HepG2 (cell line): Measurements from ENCODE around the gene JAGN1. TPM values are rescaled to one million over a fixed set of nuclear protein-coding genes. Genes with fewer than 3 reads are reported as not detected.

Source experiments
- AHDC1 ChIP-seq: sonication (generic); formaldehyde crosslinking; IDR thresholded peaks from 2 replicates; pipeline ENCODE4 v1.5.1; 2020; ENCODE audit warnings: mild to moderate bottlenecking, missing genetic modification reagents, borderline replicate concordance
- GMEB2 ChIP-seq: IDR thresholded peaks from 2 replicates; pipeline ENCODE4 v1.6.1; 2016; ENCODE audit warnings: missing biosample characterization, missing genetic modification reagents, low read depth
- MLX ChIP-seq: IDR thresholded peaks from 2 replicates; pipeline ENCODE4 v1.6.1; 2016
- RFX1 ChIP-seq: fragments of 450-650 bp; IDR thresholded peaks from 2 replicates; pipeline ENCODE4 v1.6.1; 2017
- ZBTB4 ChIP-seq: sonication (generic); formaldehyde crosslinking; IDR thresholded peaks from 2 replicates; pipeline ENCODE4 v1.4.0; 2020; ENCODE audit warnings: missing genetic modification reagents, mild to moderate bottlenecking, borderline replicate concordance
- ZNF407 ChIP-seq: sonication (generic); formaldehyde crosslinking; IDR thresholded peaks from one replicate; pipeline ENCODE4 v1.5.1; 2020; ENCODE audit warnings: mild to moderate bottlenecking, missing genetic modification reagents; ENCODE audit errors: not compliant biosample characterization
- ZNF446 ChIP-seq: sonication (generic); formaldehyde crosslinking; IDR thresholded peaks from 2 replicates; pipeline ENCODE4 v1.5.0; 2020; ENCODE audit warnings: mild to moderate bottlenecking, missing genetic modification reagents
- polyA plus RNA-seq, 8 experiments: library from polyadenylated mRNA; depleted of rRNA in 3 of 8; stranded (reverse) in 7 of 8; unstranded in 1 of 8; fragments of >200 nt; fragmentation: Illumina TruSeq in 4 of 8; extraction: Trizol in 4 of 8; gene quantifications; 2 replicates each; pipeline versions ENCODE4 v1.2.1 to v1.2.3, GENCODE V29; 2011 to 2016; ENCODE audit warnings: low read depth in 4 of 8, missing spikeins in 1 of 8, mixed read lengths in 1 of 8; ENCODE audit not compliant: insufficient read depth in 1 of 8
- total RNA-seq, 5 experiments: library from RNA; depleted of rRNA; stranded (reverse); fragments of >200 nt; fragmentation: Illumina TruSeq; extraction: Trizol; gene quantifications; 2 replicates each; pipeline ENCODE4 v1.2.3, GENCODE V29; 2016; ENCODE audit warnings: low read depth in 1 of 5

Gene JAGN1
- total and polyA plus RNA-seq, 2 of the 13 experiments (the other 11 are each of a cell fraction or from before 2014, with no cell fraction given) = 49.9 to 50.9 TPM

- no peak for TF ChIP-seq ZNF407
- no peak for TF ChIP-seq RFX1
- no peak for TF ChIP-seq ZNF446 (CRISPR knock-in tag)
- TF ChIP-seq AHDC1 (CRISPR knock-in tag) = no peak
- no peak for TF ChIP-seq ZBTB4
- no peak for TF ChIP-seq MLX (CRISPR knock-in tag)
- no peak for TF ChIP-seq GMEB2
Measured at GRCh38 chr3:9916734-9917680, 26.6 kb downstream of the JAGN1 start, which contains the start of gene IL17RC (continued).
